ENCODE results near the gene RNF150. TPM values are rescaled to one million over a fixed set of nuclear protein-coding genes. Genes with fewer than 3 reads are reported as not detected.

RNF150 gene
- total and polyA plus RNA-seq, 4 donors, result 0.27 to 1.4 (median 0.81) TPM

DNA sequence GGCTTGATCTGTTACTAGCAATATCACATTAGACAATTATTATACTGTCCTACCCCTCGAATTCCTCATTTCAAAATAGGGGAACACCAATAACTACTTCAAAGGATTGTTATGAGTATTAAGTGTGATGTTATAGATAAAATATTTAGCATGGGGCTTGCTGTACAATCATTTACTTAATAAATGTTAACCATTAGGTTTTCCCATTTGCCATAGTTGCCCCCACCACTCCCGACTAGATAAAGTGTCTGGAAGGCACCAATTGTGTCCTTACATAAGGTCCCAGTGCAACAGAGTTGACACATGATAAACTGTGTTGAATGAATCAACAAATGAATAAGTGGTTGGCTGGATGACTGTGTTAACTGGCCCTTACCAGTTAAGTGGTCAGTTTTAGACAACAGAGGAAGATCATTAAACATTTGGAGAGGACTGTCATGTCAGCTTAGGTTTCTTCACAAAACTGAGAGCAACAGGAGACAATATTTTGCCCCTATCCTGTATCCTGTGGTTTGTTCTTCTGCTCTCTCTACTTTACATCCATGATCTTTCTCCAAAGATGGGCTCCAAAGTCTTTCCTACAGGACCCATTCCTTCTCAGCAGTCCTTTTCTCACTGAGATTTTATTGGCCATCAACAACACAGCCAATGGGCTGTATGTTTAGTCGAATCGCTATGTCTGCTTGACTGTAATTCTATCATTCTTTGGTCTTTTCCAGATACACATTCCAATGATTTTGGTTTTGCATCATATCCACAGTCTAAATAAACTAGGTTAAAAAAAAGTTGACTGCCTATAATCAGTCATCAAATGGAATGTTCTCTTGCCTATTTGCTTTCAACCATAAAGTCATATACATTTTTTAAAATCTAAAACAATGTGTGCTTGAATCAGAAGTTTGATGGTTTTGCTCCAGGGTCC is 74.4 kb downstream of the RNF150 start:
- Histone ChIP-seq H3K27me3 (ENCODE audit: control insufficient read depth in 4 of 4, insufficient read depth in 4 of 4, low read length in 3 of 4) (peaks cover 0 to 3% (median 0%) of the 10 kb centered on the region in 4 donors), H3K27ac (ENCODE audit: low read depth in 1 of 2, low read length in 2 of 2) (no peak overlapping the region), H3K36me3 (ENCODE audit: control insufficient read depth in 4 of 4, insufficient read depth in 3 of 4, low read depth in 1 of 4, low read length in 3 of 4) (no peaks in the 10 kb centered on the region), H3K4me3 (ENCODE audit: low read depth in 1 of 3, low read length in 3 of 3) (no peak overlapping the region), H3K4me1 (ENCODE audit: control insufficient read depth in 4 of 4, insufficient read depth in 4 of 4, low read length in 3 of 4) (no peaks in the 10 kb centered on the region), H3K9ac (ENCODE audit: low read depth in 1 of 2, low read length in 2 of 2) (no peak overlapping the region), H3K9me3 (ENCODE audit: control insufficient read depth in 4 of 4, low read length in 3 of 4) (no peaks in the 10 kb centered on the region)
- no peak for DNase-seq (ENCODE audit: low spot score)
- TF ChIP-seq, protein P1, sequence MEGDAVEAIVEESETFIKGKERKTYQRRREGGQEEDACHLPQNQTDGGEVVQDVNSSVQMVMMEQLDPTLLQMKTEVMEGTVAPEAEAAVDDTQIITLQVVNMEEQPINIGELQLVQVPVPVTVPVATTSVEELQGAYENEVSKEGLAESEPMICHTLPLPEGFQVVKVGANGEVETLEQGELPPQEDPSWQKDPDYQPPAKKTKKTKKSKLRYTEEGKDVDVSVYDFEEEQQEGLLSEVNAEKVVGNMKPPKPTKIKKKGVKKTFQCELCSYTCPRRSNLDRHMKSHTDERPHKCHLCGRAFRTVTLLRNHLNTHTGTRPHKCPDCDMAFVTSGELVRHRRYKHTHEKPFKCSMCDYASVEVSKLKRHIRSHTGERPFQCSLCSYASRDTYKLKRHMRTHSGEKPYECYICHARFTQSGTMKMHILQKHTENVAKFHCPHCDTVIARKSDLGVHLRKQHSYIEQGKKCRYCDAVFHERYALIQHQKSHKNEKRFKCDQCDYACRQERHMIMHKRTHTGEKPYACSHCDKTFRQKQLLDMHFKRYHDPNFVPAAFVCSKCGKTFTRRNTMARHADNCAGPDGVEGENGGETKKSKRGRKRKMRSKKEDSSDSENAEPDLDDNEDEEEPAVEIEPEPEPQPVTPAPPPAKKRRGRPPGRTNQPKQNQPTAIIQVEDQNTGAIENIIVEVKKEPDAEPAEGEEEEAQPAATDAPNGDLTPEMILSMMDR (IDR thresholded peaks at IDR 0.05; ENCODE audit: low read depth, low read length, missing input control), result no peak
- TF ChIP-seq, protein P2, sequence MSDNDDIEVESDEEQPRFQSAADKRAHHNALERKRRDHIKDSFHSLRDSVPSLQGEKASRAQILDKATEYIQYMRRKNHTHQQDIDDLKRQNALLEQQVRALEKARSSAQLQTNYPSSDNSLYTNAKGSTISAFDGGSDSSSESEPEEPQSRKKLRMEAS (IDR thresholded peaks at IDR 0.05), result no peak
- TF ChIP-seq NR2F2 (IDR thresholded peaks at IDR 0.05), result no peak
- TF ChIP-seq RXRA (IDR thresholded peaks at IDR 0.05), result no peak
- no peak for TF ChIP-seq GABPA (IDR thresholded peaks at IDR 0.05 in 1 of 2, conservative IDR thresholded peaks at IDR 0.05 in 1 of 2)
- TF ChIP-seq SP1 (IDR thresholded peaks at IDR 0.05), result no peak
- no peak for TF ChIP-seq RAD21 (IDR thresholded peaks at IDR 0.05)
- no peak for TF ChIP-seq HNF4A (conservative IDR thresholded peaks at IDR 0.05)
- TF ChIP-seq, protein P3, sequence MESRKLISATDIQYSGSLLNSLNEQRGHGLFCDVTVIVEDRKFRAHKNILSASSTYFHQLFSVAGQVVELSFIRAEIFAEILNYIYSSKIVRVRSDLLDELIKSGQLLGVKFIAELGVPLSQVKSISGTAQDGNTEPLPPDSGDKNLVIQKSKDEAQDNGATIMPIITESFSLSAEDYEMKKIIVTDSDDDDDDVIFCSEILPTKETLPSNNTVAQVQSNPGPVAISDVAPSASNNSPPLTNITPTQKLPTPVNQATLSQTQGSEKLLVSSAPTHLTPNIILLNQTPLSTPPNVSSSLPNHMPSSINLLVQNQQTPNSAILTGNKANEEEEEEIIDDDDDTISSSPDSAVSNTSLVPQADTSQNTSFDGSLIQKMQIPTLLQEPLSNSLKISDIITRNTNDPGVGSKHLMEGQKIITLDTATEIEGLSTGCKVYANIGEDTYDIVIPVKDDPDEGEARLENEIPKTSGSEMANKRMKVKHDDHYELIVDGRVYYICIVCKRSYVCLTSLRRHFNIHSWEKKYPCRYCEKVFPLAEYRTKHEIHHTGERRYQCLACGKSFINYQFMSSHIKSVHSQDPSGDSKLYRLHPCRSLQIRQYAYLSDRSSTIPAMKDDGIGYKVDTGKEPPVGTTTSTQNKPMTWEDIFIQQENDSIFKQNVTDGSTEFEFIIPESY (IDR thresholded peaks at IDR 0.05), result no peak
- TF ChIP-seq, protein P4, sequence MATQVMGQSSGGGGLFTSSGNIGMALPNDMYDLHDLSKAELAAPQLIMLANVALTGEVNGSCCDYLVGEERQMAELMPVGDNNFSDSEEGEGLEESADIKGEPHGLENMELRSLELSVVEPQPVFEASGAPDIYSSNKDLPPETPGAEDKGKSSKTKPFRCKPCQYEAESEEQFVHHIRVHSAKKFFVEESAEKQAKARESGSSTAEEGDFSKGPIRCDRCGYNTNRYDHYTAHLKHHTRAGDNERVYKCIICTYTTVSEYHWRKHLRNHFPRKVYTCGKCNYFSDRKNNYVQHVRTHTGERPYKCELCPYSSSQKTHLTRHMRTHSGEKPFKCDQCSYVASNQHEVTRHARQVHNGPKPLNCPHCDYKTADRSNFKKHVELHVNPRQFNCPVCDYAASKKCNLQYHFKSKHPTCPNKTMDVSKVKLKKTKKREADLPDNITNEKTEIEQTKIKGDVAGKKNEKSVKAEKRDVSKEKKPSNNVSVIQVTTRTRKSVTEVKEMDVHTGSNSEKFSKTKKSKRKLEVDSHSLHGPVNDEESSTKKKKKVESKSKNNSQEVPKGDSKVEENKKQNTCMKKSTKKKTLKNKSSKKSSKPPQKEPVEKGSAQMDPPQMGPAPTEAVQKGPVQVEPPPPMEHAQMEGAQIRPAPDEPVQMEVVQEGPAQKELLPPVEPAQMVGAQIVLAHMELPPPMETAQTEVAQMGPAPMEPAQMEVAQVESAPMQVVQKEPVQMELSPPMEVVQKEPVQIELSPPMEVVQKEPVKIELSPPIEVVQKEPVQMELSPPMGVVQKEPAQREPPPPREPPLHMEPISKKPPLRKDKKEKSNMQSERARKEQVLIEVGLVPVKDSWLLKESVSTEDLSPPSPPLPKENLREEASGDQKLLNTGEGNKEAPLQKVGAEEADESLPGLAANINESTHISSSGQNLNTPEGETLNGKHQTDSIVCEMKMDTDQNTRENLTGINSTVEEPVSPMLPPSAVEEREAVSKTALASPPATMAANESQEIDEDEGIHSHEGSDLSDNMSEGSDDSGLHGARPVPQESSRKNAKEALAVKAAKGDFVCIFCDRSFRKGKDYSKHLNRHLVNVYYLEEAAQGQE (IDR thresholded peaks at IDR 0.05), result no peak
- TF ChIP-seq TAF1 (conservative IDR thresholded peaks at IDR 0.05), result no peak
- TF ChIP-seq HNF4G (IDR thresholded peaks at IDR 0.05), result no peak
- TF ChIP-seq YY1 (IDR thresholded peaks at IDR 0.05), result no peak
- no peak for TF ChIP-seq FOXA2 (IDR thresholded peaks at IDR 0.05)
- TF ChIP-seq, protein P5, sequence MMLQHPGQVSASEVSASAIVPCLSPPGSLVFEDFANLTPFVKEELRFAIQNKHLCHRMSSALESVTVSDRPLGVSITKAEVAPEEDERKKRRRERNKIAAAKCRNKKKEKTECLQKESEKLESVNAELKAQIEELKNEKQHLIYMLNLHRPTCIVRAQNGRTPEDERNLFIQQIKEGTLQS (IDR thresholded peaks at IDR 0.05), result no peak
- TF ChIP-seq JUND (IDR thresholded peaks at IDR 0.05), result no peak
- 61% methylated on average over 4 of the region's 4 CpGs for WGBS
